K562 (cell line): ENCODE results near the gene SRD5A1. TPM values are rescaled to one million over a fixed set of nuclear protein-coding genes. Genes with fewer than 3 reads are reported as not detected.

Experiments used
- ATAC-seq: fragments of 200-7000 bp; cut with Tn5 transposase; 3 replicates; pipeline ENCODE4 v1.9.1; 2020; ENCODE audit warnings: moderate library complexity
- BruUV-seq: library from RNA; stranded (reverse); fragments of 400-500 nt; replicated peaks from 2 replicates; lab custom pipeline; 2021; lab: Mats Ljungman, UMichigan
- CTCF ChIA-PET: fragments of 300-600 bp; formaldehyde crosslinking; extraction: SDS; loops from one replicate; lab custom pipeline; 2021; ENCODE audit warnings: low intra/inter-chr PET ratio; lab: Yijun Ruan, JAX
- POLR2A ChIA-PET: fragments of 300-600, 350-650 bp; sonication (Branson Sonifier 250); formaldehyde crosslinking; extraction: SDS; loops from one replicate; lab custom pipeline; 2021; ENCODE audit warnings: antibody characterized with exemption, inconsistent platforms; lab: Yijun Ruan, JAX
- DNase-seq, 4 experiments: peaks; one replicate each; pipeline versions ENCODE4 v3.0.0 to v3.0.0-alpha.2; 2011 to 2018; ENCODE audit warnings: low spot score in 3 of 4, mixed read lengths in 3 of 4; ENCODE audit errors: extremely low read depth in 1 of 4
- FAIRE-seq: peaks from 2 replicates; lab custom pipeline; 2011; peaks lifted over from hg19 to GRCh38; lab: Jason Lieb, UNC
- H2AFZ ChIP-seq: 2 replicates; pipeline ENCODE4 v1.6.0; 2011; ENCODE audit warnings: low read depth, low read length, control low read depth, inconsistent platforms
- H3K27ac ChIP-seq: fragments of 200-600 bp; 3 replicates; pipeline ENCODE4 v1.8.0; 2011; ENCODE audit warnings: low read depth, mild to moderate bottlenecking, control low read depth, inconsistent platforms, low read length, moderate library complexity, mixed read lengths; ENCODE audit errors: extremely low read depth
- H3K27me3 ChIP-seq, 2 experiments: fragments of 300-600 bp in 1 of 2; 2 replicates in 1 of 2; 3 replicates in 1 of 2; pipeline versions ENCODE4 v1.6.0 to v1.8.0; 2011; ENCODE audit warnings: inconsistent platforms in 2 of 2, low read length in 2 of 2, mild to moderate bottlenecking in 1 of 2, mixed read lengths in 1 of 2, moderate library complexity in 1 of 2; ENCODE audit not compliant: control insufficient read depth in 2 of 2, insufficient read depth in 2 of 2
- H3K36me3 ChIP-seq: fragments of 300-600 bp; 3 replicates; pipeline ENCODE4 v1.8.0; 2011; ENCODE audit warnings: mild to moderate bottlenecking, low read length, inconsistent platforms; ENCODE audit not compliant: control insufficient read depth, insufficient read depth
- H3K4me1 ChIP-seq, 2 experiments: fragments of 200-600 bp in 1 of 2; replicated peaks in 1 of 2; 2 replicates in 1 of 2; 3 replicates in 1 of 2; pipeline versions ENCODE4 v1.5.1 to v1.8.0; 2011; ENCODE audit warnings: inconsistent platforms in 2 of 2, low read length in 2 of 2, mild to moderate bottlenecking in 1 of 2, mixed read lengths in 1 of 2, moderate library complexity in 1 of 2; ENCODE audit not compliant: control insufficient read depth in 2 of 2, insufficient read depth in 2 of 2
- H3K4me2 ChIP-seq: 2 replicates; pipeline ENCODE4 v1.6.1; 2011; ENCODE audit warnings: low read length, control low read depth, inconsistent platforms, mixed read lengths; ENCODE audit not compliant: insufficient read depth
- H3K4me3 ChIP-seq: fragments of 200-600 bp; sonication (generic), shearing (Covaris generic); 2 replicates; pipeline ENCODE4 v1.5.1; 2016; ENCODE audit warnings: control low read depth, inconsistent platforms
- H3K79me2 ChIP-seq: fragments of 200-600 bp; 3 replicates; pipeline ENCODE4 v1.8.0; 2011; ENCODE audit warnings: low read length, inconsistent platforms; ENCODE audit not compliant: control insufficient read depth, insufficient read depth
- H3K9ac ChIP-seq, 2 experiments: 2 replicates each; pipeline versions ENCODE4 v1.6.0 to v1.6.1; 2011; ENCODE audit warnings: low read depth in 2 of 2, low read length in 2 of 2, control low read depth in 1 of 2, inconsistent platforms in 1 of 2, mild to moderate bottlenecking in 1 of 2, mixed read lengths in 1 of 2; ENCODE audit not compliant: insufficient read depth in 1 of 2
- H3K9me1 ChIP-seq: one replicate; pipeline ENCODE4 v1.6.0; 2011; ENCODE audit warnings: inconsistent platforms, mild to moderate bottlenecking, low read length, moderate library complexity; ENCODE audit not compliant: control insufficient read depth, insufficient read depth
- H3K9me3 ChIP-seq: replicated peaks from 2 replicates; pipeline ENCODE4 v1.5.1; 2011; ENCODE audit warnings: low read depth, low read length, inconsistent platforms; ENCODE audit not compliant: control insufficient read depth, insufficient read depth
- H4K20me1 ChIP-seq: replicated peaks from 2 replicates; pipeline ENCODE4 v1.6.1; 2011; ENCODE audit warnings: low read length, inconsistent platforms, mixed read lengths; ENCODE audit not compliant: control insufficient read depth, insufficient read depth
- CHAMP1 ChIP-seq: fragments of 450-650 bp; IDR thresholded peaks from 2 replicates; pipeline ENCODE4 v1.6.1; 2016; ENCODE audit warnings: mild to moderate bottlenecking
- E2F4 ChIP-seq: sonication (generic); formaldehyde crosslinking; IDR thresholded peaks from 2 replicates; pipeline ENCODE4 v1.8.0; 2022; ENCODE audit warnings: mild to moderate bottlenecking, low read depth, missing genetic modification reagents
- ETS1 ChIP-seq: conservative IDR thresholded peaks from 2 replicates; pipeline ENCODE4 v1.6.1; 2011; ENCODE audit warnings: low read depth, mild to moderate bottlenecking, low read length; ENCODE audit not compliant: control insufficient read depth
- PBX2 ChIP-seq, 2 experiments: IDR thresholded peaks in 1 of 2; conservative IDR thresholded peaks in 1 of 2; 2 replicates each; pipeline ENCODE4 v1.6.1; 2016; ENCODE audit warnings: low read depth in 2 of 2, mild to moderate bottlenecking in 1 of 2, missing compliant biosample characterization in 1 of 2, missing genetic modification characterization in 1 of 2, moderate library complexity in 1 of 2
- PYGO2 ChIP-seq: fragments of 450-650 bp; IDR thresholded peaks from 2 replicates; pipeline ENCODE4 v1.6.1; 2016; ENCODE audit warnings: mild to moderate bottlenecking, missing genetic modification characterization, moderate library complexity, missing compliant biosample characterization
- SAFB ChIP-seq: fragments of 200-400 bp; formaldehyde crosslinking; IDR thresholded peaks from 2 replicates; pipeline ENCODE4 v1.6.1; 2017; ENCODE audit warnings: low read depth, low read length, borderline replicate concordance
- TARDBP ChIP-seq: fragments of 450-650 bp; IDR thresholded peaks from 2 replicates; pipeline ENCODE4 v1.6.1; 2016
- ZNF347 ChIP-seq: fragments of 450-650 bp; formaldehyde crosslinking; IDR thresholded peaks from 2 replicates; pipeline ENCODE4 v1.4.0; 2020; ENCODE audit warnings: low read depth, mild to moderate bottlenecking, moderate library complexity
- WGBS: fragments of 100-300 bp; shearing (Covaris generic); methylation state at CpG from one replicate; pipeline ENCODE4 v1.1.6; 2016; ENCODE audit warnings: low coverage, mixed read lengths; ENCODE audit not compliant: insufficient coverage; ENCODE audit errors: missing lambda C conversion rate; 5-methylcytosine and 5-hydroxymethylcytosine counted together
- in situ Hi-C: fragments of 300-500 bp; cut with MboI; formaldehyde crosslinking; loops from 4 replicates; pipeline ENCODE4 v1.15.0; 2018; ENCODE audit warnings: inconsistent platforms, mixed read lengths
- intact Hi-C: fragments of 100-400 bp; cut with micrococcal nuclease; formaldehyde crosslinking; loops from 2 replicates; pipeline ENCODE4 v1.14.2; 2022
- polyA plus RNA-seq, 8 experiments: library from polyadenylated mRNA; depleted of rRNA in 4 of 8; stranded (reverse) in 5 of 8; unstranded in 3 of 8; fragments of >200 nt; fragmentation: Nextera tagmentation in 2 of 8; fragmentation: Illumina TruSeq in 1 of 8; extraction: Ambion mirVana in 2 of 8; extraction: Trizol in 1 of 8; gene quantifications; 2 replicates each; pipeline versions ENCODE4 v1.2.1 to v1.2.3, GENCODE V29; 2011 to 2014; ENCODE audit warnings: inconsistent platforms in 1 of 8, missing spikeins in 1 of 8
- total RNA-seq, 7 experiments: library from RNA; depleted of rRNA in 6 of 7; stranded (reverse); fragments of >200 nt in 6 of 7; fragmentation: Illumina TruSeq in 2 of 7; extraction: Trizol in 2 of 7; gene quantifications; 2 replicates each; pipeline versions ENCODE4 v1.2.1 to v1.2.3, GENCODE V29; 2011 to 2021; ENCODE audit warnings: low replicate concordance in 1 of 7

The SRD5A1 gene
- total and polyA plus RNA-seq, 9 of the 15 experiments (the other 6 are each of a cell fraction or from before 2014, with no cell fraction given): 1.3 to 22.6 (median 8.1) TPM

GRCh38 chr5:6637022-6637421 lies 3.8 kb downstream of the SRD5A1 start:
- ChIA-PET POLR2A (no interaction called here), CTCF (no interaction called here)
- 81% methylated on average over 7 of the region's 10 CpGs for WGBS
- 0 out of 4 replicates have a peak overlapping the region, but pooled peaks of 1 of the 2 experiments have one; percentile 29 for H3K9ac ChIP-seq
- BruUV-seq: no TSS peak
- intact Hi-C loops: no loop called here
- no peak overlapping the region for H3K27ac ChIP-seq
- no peaks in the 10 kb centered on the region for H3K27me3 ChIP-seq
- no peak for DNase-seq
- H3K9me1 ChIP-seq: no peaks in the 10 kb centered on the region
- no peaks in the 10 kb centered on the region; the same call in 1 of the 2 replicates for H4K20me1 ChIP-seq
- peaks cover 9 to 11% of the 10 kb centered on the region in 2 experiments; a peak in 4 of 5 replicates for H3K4me1 ChIP-seq
- in situ Hi-C loops: no loop called here
- no peak for ATAC-seq
- FAIRE-seq: no peak
- no peak overlapping the region for H3K4me2 ChIP-seq
- H3K79me2 ChIP-seq: peaks cover 28% of the 10 kb centered on the region
- H3K9me3 ChIP-seq: no peaks in the 10 kb centered on the region
- no peak overlapping the region for H2AFZ ChIP-seq
- TF ChIP-seq CHAMP1 (no peak), PBX2 (CRISPR knock-in tag; IDR thresholded peaks at IDR 0.05; ENCODE audit: low read depth) (no peak), PBX2 (tag; conservative IDR thresholded peaks at IDR 0.05; ENCODE audit: low read depth) (no peak), PYGO2 (tag) (no peak), ETS1 (no peak), E2F4 (CRISPR knock-in tag) (no peak), ZNF347 (CRISPR knock-in tag) (no peak), SAFB (no peak), TARDBP (no peak)
- H3K4me3 ChIP-seq: no peak overlapping the region
- H3K36me3 ChIP-seq: peaks cover 6% of the 10 kb centered on the region; the same call in 1 of the 3 replicates
